ENCODE results near the gene SPEG. TPM values are rescaled to one million over a fixed set of nuclear protein-coding genes. Genes with fewer than 3 reads are reported as not detected.

The SPEG gene
- total and polyA plus RNA-seq, 2 of the 13 experiments (the other 11 are each of a cell fraction or from before 2014, with no cell fraction given): 0.18 to 0.24 TPM

GRCh38 chr2:219451661-219452360 is 17.2 kb downstream of the SPEG start (continued):
- TF ChIP-seq PLSCR1 (CRISPR knock-in tag; IDR thresholded peaks at IDR 0.05; ENCODE audit: borderline replicate concordance): no peak
- TF ChIP-seq MZF1 (CRISPR knock-in tag; IDR thresholded peaks at IDR 0.05; ENCODE audit: borderline replicate concordance): no peak

- no peak for TF ChIP-seq ZSCAN21 (CRISPR knock-in tag; IDR thresholded peaks at IDR 0.05; ENCODE audit: borderline replicate concordance)
- no peak for TF ChIP-seq ZFP36 (IDR thresholded peaks at IDR 0.05; ENCODE audit: borderline replicate concordance, low read depth, low read length, partially characterized antibody)
- peak; percentile 67 for TF ChIP-seq EZH2 (conservative IDR thresholded peaks at IDR 0.05; ENCODE audit: low read depth, low read length)
- TF ChIP-seq FOSL2 (CRISPR knock-in tag; IDR thresholded peaks at IDR 0.05): peak; percentile 55
- Histone ChIP-seq H4K20me1 (ENCODE audit: insufficient read depth, low read length) (no peaks in the 10 kb centered on the region), H3K9me3 (ENCODE audit: low read length) (no peaks in the 10 kb centered on the region), H3K4me3 (replicated peaks in 1 of 3; ENCODE audit: insufficient read depth in 1 of 3, low read depth in 2 of 3, low read length in 3 of 3) (no peak overlapping the region), H2AFZ (ENCODE audit: low read length) (no peak overlapping the region), H3K9ac (ENCODE audit: insufficient read depth, low read depth, low read length) (no peak overlapping the region), H3K36me3 (replicated peaks in 1 of 2; ENCODE audit: control insufficient read depth in 1 of 2, insufficient read depth in 2 of 2, low read length in 2 of 2) (no peaks in the 10 kb centered on the region), H3K4me1 (ENCODE audit: insufficient read depth, low read length) (no peaks in the 10 kb centered on the region), H3K27ac (ENCODE audit: extremely low read length, insufficient read depth, low read length) (no peak overlapping the region), H3K4me2 (ENCODE audit: low read depth, low read length) (no peak overlapping the region), H3K79me2 (ENCODE audit: insufficient read depth, low read length) (no peaks in the 10 kb centered on the region), H3K27me3 (ENCODE audit: control insufficient read depth in 1 of 2, insufficient read depth in 2 of 2, low read length in 2 of 2) (peaks cover 39 to 88% of the 10 kb centered on the region in 2 experiments)
- intact Hi-C loops (cut with micrococcal nuclease; ENCODE audit: unreplicated experiment) (no loop called here), in situ Hi-C loops (cut with HindIII; ENCODE audit: extremely low pct_ligation_motif_present, low pct_unique_long_range_greater_than_20kb) (no loop called here)
- BruUV-seq (replicated peaks): no TSS peak
- CTCF ChIA-PET (ENCODE audit: low intra/inter-chr PET ratio, low total read pairs): no interaction called here
- WGBS (ENCODE audit: low lambda C conversion rate): 11% methylated on average over 20 of the region's 23 CpGs
- POLR2A ChIA-PET: interaction anchor here (0.9 kb wide), 1 partner anchor 11 kb away, joined by 3 read pairs; no protein-coding TSS in a partner anchor
- ATAC-seq: no peak
- no peak for FAIRE-seq
- DNase-seq (ENCODE audit: low spot score): no peak
These were observed 18.0 kb downstream of the SPEG start for GRCh38 chr2:219452361-219453317.
